Hematopoietic multipotent progenitor cell treated with erythropoietin and hydrocortisone succinate and interleukin-3 and kit ligand, for 17 days (in vitro differentiated cells): ENCODE results near the gene ORMDL2.

ENCODE experiments used
- DNase-seq: peaks from one replicate; pipeline ENCODE4 v3.0.0-alpha.2; 2015; ENCODE audit warnings: low spot score

Gene ORMDL2, protein sequence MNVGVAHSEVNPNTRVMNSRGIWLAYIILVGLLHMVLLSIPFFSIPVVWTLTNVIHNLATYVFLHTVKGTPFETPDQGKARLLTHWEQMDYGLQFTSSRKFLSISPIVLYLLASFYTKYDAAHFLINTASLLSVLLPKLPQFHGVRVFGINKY

DNA sequence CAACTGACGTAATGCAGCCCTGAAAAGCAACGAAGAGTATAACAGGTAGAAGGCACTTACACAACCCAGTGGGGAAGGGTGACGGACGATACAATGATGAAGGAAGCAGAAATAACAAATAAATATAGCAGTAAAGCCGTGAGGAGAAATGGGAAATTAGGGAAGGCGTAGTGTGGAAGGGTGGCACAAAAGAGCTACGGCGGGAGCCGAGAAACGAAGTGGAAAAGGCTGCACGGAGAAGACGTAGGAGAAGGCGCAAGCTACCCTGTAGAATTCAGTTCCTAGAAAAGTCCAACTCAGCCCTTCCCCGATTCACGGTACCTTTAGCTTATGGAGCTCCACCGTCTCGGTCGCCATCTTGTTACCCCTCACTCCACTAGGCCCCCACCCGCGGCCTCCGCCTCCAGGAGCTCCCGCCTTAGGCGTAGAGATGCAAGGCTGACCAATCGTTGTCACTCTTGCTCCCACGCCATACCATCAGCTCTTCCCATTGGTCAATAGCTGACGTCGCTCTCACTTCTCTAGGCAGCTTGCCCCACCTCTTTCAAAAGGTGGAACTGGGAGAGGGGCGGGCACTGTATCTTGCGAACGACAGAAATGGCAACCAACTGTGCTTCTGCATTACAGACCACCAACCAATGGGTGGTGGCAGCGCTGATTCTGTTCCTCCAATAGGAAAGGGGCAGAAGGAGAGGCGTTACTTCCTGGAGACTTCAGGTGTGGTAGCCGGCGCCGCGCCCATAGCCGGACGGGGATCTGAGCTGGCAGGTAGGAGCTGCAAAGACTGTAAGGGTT lies at the start of gene ORMDL2, which contains the start of gene SARNP:
Gene ORMDL2 (plus strand): TSS at position 697 of the 795 bp plus-strand sequence. CDS start 959 bp downstream, outside the sequence.
Gene SARNP (minus strand): TSS at position 380 of the 795 bp plus-strand sequence. CDS start 23 bp downstream, at position 357.
- DNase-seq, result peak; percentile 99

DNA sequence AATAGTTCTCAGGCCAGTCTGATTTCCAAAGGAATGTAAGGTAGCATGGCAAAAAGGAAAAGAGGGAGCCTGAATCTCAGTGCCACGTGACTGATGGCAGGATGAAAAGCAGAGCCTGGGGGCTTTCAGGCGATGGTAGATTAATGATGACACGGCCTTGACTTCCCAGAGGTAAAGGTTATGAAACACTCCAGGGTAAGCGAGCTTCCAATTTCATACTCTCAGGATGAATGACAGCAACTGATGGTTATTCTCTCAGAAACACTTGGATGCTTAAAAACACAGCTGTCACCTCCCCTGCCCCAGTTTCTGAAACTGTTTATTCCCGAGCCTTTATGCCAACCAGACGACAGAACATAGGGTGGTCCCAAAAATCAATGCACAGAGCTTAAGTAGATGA lies 46.1 kb upstream of the ORMDL2 start:
- no peak for DNase-seq

DNA sequence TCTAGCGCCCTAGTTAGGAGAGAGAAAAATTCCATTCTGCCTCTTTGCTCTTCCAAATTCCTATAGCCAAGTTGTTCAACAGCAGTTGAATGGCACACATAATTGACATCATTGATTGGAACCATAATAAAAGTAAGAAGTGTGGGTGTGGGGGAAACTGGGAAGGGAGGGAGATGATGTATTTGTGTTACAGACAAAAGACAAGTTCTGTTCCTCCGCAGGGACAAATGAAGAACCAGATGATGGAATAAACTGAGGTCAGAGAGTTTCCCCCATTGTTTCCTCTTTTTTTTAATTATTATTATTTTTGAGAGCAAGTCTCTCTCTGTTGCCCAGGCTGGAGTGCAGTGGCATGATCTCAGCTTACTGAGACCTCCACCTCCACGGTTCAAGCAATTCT lies 40.0 kb upstream of the ORMDL2 start:
- DNase-seq, result no peak

DNA sequence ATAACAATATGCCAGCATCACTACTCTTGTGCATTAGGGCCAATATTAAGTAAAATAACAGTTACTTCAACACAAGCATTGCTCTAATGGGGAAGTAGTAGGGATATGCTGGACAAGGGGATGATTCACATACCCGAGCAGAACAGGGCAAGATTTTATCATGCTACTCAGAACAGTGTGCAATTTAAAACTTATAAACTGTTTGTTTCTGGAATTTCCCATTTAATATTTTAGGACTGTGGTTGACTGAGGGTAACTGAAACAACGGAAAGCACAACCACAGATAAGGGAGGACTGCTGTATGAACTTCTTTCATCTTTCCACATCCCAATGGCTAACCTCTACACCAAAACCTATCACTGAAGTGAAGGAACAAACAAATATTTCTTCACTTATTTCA lies 37.2 kb upstream of the ORMDL2 start:
- no peak for DNase-seq

DNA sequence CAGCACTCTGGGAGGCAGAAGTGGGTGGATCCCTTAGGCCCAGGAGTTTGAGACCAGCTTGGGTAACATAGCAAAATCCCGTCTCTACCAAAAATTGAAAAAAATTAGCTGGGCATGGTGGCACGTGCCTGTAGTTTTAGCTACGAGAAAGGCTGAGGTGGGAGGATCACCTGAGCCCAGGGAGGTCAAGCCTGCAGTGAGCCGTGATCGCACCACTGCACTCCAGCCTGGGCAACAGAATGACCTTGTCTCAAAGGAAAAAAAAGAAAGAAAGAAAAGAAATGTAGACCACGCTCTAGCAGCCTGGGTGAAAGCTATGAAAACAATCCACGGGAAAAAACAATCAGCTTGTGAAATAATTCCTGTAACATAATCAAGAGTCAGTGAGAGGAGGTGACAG lies 29.3 kb upstream of the ORMDL2 start:
- DNase-seq, result no peak

DNA sequence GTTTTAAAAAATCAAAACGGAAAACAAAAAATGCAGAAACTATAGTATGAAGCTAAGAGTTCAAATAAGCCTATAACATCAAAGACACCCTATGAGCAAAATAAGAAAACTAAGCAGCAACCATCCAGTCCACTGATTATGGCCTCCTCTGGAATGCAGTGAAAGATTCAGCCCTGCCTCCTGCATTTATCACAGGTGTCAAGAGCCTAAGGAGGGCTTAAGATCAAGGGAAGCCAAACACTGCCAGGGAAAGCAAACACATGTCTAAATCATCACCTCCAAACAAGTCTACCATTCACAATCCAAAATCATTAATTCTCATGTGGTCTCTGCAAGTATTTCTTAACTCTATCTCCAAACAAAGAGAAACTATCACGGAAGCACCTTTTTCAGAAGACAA lies 28.7 kb upstream of the ORMDL2 start:
- DNase-seq, result no peak

DNA sequence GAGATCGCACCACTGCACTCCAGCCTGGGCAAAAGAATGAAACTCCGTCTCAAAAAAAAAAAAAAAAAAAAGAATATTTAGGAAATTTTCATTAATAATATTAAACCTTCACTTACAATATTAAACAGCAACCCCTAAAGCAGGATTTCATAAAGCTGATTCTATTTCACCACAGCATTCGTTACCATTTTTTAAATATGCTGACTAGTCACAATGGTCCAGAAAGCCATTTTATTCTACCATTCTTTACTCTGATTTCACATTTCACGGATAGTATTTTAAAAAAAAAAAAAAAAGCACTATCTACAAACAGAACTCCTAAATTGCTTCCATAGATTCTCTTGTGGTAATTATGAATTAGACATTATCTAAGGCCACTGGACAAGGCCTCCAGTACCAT lies 27.9 kb upstream of the ORMDL2 start:
- no peak for DNase-seq

DNA sequence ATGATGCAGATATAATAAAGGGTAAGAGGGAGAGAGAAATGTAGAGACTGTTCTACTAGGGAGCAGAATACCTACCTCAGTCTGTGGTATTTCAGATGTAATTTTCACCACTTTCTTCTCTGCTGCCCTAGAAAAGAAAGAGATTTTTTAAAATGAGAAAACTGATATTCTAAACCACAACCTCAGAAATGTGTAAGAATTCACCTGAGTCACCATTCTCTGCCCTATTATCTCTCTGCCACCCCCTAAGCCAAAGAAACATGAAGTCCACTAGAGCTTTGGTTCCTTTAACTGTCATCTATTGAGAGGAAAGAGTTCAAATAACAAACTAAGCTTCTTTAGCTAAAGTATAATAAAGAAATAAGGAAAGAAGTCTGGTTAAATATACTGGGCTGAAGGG lies 21.9 kb upstream of the ORMDL2 start:
- DNase-seq, result no peak

DNA sequence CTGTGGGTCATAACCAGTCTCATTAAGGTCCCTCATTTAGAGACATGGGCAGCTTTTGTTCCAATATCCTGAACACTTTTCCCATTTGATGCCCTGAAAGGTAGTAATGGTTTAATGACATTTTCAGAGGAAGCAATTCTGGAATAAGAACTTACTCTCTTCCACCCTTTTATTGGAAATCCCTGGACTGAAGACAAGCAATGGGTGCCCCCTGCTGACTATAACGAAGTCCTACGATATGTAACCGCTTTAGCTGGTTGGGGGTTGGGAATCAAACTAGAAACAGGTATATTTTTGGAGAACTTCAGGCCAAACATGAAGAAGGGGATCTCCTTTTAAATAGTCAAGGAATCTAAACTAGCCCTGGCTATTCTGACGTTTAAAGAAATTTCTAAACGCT lies 20.8 kb upstream of the ORMDL2 start:
- peak; percentile 43 for DNase-seq

DNA sequence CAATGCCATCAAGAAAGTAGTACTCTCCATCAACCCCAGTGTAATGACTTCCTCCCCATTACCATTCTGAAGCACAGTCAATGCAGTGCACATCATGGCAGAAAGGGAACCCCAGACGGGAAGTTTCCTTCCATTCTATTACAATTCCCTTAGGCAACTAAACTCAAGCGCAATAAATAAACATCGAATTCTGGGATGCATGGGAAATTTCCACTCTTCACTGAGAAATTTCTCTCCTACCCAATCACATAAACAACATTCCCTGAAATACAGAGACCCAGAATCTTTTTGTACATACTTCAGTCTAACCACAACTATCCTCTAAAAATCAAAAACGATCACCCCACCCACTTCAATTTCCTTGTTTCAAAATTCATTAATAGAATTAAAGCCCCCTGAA lies 20.3 kb upstream of the ORMDL2 start:
- DNase-seq, result no peak

DNA sequence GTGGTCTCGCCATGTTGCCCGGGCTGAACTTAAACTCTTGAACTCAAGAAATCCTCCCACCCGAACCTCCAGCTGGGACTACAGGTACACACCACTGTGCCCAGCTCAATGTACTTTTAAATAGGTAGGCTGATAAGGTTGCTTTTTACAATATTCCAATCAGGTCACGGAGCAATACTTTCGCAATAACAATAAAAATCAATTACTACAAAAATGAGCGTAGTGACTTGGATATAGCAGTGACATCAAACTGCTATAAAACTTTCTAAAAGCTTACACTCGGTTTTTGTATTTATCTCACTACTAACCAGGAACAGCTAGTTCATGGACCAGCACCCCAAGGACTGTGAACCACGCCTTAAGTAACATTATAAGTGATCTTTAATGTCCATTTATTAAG lies 10.9 kb upstream of the ORMDL2 start:
- DNase-seq, result no peak

DNA sequence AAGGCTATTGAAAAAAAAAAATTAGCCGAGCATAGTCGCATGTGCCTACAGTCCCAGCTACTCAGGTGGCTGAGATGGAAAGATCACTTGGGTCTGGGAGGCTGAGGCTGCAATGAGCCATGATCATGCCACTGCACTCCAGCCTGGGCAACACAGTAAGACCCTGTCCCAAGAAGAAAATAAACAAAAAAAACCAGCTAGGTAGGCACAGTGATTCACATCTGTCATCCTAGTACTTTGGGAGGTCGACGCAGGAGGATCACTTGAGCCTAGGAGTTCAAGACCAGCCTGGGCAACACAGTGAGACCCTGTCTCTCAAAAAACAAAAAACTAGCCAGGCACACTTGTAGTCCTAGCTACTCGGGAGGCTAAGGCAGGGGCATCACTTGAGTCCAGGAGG lies 8.6 kb upstream of the ORMDL2 start:
- no peak for DNase-seq

DNA sequence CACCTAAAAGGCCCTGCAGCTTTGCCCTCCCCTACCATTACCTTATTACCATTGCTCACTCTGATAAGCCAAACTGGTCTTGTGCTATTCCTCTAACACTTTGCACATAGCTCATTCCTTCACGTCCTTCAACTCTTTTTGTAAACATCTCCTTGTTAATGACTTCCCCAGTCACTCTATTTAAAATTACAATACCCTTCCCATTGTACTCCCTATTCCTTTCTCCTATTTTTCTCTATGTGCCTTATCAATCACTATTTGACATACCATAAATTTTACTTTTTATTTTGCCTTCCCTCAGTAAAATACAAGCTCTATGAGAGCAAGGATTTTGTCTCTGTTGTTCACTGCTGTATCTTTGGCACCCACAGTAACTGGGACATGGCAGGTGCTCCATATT lies 5.8 kb upstream of the ORMDL2 start:
- no peak for DNase-seq

DNA sequence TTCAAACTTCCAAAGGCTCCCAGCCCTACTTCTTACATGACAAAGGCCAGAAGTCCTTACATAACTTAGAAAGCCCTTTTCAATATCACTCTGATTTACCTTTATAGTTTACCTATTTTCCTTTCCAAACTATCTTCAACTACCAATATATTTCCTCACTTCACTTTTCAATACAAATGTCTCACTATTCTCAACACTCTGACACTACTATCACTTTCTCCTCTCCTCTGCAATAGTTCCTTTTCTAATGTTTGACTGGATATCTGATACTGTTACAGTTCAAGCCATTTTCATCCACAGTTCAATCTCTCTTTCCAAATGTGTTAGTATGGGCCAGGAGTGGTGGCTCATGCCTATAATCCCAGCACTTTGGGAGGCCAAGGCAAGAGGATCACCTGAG lies 3.6 kb upstream of the ORMDL2 start:
- DNase-seq, result no peak

DNA sequence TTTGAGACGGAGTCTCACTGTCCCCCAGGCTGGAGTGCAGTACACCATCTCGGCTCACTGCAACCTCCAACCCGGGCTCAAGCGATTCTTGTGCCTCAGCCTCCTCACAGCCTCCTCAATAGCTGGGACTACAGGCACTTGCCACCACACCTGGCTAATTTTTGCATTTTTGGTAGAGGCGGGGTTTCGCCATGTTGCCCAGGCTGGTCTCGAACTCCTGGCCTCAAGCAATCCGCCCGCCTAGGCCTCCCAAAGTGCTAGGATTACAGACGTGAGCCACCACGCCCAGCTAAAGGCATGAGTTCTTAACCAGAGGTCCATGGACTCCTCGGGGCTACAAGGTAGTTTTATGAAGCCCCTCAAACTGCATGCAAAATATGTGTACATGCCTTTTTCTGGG lies 2.4 kb upstream of the ORMDL2 start:
- DNase-seq, result no peak

DNA sequence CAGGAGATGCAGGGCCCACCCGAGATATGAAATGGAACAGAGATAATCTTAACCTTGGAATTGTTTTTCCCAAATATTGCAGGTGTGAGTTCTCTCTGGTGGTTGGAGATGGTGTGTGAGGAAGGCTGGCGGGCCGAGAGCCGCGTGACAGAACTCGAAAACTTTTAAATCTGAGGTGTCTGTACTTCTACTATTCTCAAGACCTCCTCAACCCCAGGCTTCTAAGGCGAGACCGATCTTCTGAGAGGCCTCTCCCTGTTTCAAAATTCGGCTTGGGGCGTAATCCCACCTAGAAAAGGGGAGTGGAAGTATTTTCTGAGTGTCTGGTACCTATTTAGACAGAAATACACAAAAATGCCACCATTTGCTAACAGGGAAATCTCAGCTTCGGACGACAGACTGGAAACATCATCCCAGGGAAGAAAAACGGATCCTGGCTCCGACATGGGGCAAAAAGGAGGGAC lies 928 bp upstream of the ORMDL2 start:
- peak; percentile 25 for DNase-seq

DNA sequence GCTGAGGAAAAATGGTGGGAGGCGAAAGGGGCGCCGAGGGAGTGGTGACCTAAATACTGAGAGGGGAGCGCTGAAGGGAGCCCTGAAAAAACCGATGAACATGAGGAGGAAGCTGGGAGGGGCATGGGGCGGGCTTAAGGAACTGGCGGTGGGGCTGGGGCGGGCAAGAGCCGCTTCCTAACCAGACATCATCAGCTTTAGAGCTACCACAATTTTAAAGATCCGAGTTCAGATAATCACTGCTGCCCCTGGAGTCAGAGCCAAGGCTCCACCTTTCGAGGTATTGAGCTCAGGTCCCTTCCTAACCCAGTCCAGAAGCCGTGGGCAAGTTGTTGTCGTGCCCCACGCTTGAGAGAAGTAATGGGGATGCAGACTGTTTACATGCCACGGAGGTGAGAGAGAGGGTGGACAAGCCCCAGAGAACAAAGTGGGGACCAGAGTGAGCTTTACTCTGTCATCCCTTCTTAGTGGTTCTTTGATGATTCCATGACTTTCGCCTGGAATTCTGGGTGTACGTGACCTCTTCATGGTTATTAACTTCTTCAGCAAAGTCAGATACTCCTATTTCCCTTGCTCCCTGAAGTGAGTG lies 393 bp downstream of the ORMDL2 start:
- no peak for DNase-seq

DNA sequence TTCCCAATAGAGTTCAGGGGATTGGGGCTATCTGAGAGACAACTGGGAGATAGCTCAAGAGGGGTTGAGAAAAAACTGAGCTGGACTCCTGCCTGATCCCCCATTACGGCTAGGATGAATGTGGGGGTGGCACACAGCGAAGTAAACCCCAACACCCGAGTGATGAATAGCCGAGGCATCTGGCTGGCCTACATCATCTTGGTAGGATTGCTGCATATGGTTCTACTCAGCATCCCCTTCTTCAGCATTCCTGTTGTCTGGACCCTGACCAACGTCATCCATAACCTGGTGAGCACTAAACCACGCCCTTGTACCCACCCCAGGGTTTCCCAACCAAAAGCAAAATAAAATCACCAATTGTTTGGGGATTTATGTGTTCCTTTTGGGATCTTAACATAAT lies 1.0 kb downstream of the ORMDL2 start:
- no peak for DNase-seq

DNA sequence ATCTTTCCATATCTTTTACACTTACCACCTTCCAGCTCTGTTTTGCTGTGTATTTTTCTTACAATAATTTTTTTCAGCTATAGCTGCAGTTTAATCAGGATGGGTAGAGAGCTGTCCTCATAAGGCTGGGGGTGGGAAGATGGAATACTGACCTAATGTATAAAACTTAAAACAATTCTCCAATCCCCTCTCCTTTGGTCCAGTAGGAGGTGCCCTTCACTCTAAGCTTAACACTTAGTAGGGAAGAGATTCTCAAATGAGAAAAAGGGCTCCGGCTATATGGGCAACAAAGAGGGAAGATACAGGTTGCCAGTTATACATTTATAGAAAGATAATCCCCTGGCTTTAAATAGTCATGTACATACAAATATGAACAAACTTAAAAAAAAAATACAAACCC lies 2.8 kb downstream of the ORMDL2 start:
- DNase-seq, result no peak

DNA sequence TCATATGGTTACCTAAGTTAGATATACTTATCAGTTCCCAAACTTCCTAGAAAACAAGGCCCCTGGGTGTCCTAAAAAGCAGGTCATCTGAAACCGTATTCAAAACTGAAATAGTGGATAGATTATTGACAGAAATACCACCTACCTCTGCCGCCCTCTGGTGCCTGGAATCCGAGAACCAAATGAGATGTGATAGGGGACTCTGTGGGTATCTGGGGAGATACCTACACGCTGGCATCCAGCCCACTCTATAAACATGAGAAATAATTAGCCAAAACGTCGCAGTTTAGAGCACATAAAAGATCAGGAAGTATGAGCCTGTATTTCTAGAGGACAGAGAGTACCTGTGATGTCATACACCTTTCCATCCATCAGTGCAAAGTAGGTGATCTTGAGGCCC lies 4.4 kb downstream of the ORMDL2 start:
- DNase-seq, result no peak

DNA sequence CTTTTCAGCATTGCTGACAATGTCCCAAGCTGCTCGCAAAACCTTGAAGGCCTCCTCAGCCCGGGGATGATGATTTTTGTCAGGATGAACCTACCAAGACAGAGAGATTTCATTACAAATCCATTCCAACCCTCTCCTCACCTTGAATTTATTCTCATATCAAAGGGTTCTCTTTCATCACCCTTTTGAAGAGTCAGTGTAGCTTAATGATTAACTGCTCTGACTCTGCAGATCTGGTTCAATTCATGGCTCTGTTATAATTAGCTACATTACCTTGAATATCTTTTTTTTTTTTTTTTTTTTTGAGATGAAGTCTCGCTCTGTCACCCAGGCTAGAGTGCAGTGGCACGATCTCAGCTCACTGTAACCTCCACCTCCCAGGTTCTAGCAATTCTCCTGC lies 5.6 kb downstream of the ORMDL2 start:
- no peak for DNase-seq

DNA sequence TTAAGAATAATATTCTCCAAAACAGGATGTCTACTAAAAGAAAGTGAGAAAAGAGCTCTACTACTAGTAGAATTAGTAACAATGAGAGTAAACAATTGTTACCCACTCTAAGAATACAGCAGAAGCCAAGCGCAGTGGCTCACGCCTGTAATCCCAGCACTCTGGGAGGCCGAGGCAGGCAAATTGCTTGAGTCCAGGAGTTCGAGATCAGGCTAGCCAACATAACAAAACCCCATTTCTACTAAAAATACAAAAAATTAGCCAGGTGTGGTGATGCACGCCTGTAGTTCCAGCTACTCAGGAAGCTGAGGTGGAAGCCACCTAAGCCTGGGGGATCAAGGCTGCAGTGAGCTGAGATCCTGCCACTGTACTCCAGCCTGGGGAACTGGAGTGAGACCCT lies 6.9 kb downstream of the ORMDL2 start:
- no peak for DNase-seq

DNA sequence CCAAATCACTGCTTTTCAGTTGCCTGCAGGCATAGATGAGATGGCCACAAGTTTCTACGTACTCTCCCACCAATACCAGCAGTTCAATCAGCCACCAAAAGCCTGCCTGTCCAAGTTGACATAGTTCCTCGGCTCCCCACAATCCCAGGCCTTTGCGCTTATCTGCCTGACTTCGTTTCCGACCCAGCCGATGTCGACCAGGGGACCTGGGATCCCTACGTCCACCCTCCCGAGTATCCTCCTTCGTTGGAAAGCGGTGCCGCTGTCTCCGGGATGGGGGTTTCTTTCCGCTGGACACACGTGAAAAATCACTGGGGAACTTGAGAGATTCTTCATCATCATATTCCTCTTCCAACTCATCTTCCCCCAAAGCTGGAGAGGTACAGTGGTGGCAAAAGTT lies 10.0 kb downstream of the ORMDL2 start:
- no peak for DNase-seq
